Activated CD4-positive, alpha-beta memory T cell treated with anti-CD3 and anti-CD28 coated beads for 36 hours (primary cell): ENCODE measurements around the gene TMEM238. TPM values are rescaled to one million over a fixed set of nuclear protein-coding genes. Genes with fewer than 3 reads are reported as not detected.
A peak's percentile ranks its signal among the peaks of the same experiment; 100 is the strongest.

Experiments used
- CTCF ChIA-PET: fragments of 350-600 bp; sonication (Branson Sonifier 250); formaldehyde crosslinking; loops from one replicate; lab custom pipeline; 2021; ENCODE audit warnings: antibody characterized with exemption, inconsistent platforms; lab: Charles Lee
- POLR2A ChIA-PET: fragments of 350-600 bp; sonication (Branson Sonifier 250); formaldehyde crosslinking; loops from one replicate; lab custom pipeline; 2021; ENCODE audit warnings: antibody characterized with exemption; lab: Charles Lee
- DNase-seq: peaks from one replicate; pipeline ENCODE4 v3.0.0-alpha.2; 2020
- H3K27ac Mint-ChIP-seq: one replicate; pipeline ENCODE4 v1.8.0; 2021; ENCODE audit warnings: mixed read lengths
- H3K27me3 Mint-ChIP-seq: one replicate; pipeline ENCODE4 v1.8.0; 2021; ENCODE audit warnings: mixed read lengths
- H3K36me3 Mint-ChIP-seq: one replicate; pipeline ENCODE4 v1.8.0; 2021; ENCODE audit warnings: mixed read lengths
- H3K4me1 Mint-ChIP-seq: one replicate; pipeline ENCODE4 v1.8.0; 2021; ENCODE audit warnings: low read depth, mixed read lengths
- H3K4me3 Mint-ChIP-seq: one replicate; pipeline ENCODE4 v1.8.0; 2021; ENCODE audit warnings: mild to moderate bottlenecking, mixed read lengths
- H3K9me3 Mint-ChIP-seq: one replicate; pipeline ENCODE4 v1.8.0; 2021; ENCODE audit warnings: mixed read lengths
- intact Hi-C: fragments of 100-400 bp; cut with micrococcal nuclease; formaldehyde crosslinking; loops from one replicate; pipeline ENCODE4 v1.15.1; 2023
- total RNA-seq, 2 experiments: library from RNA; stranded (reverse); gene quantifications; one replicate each; pipeline ENCODE4 v1.2.3, GENCODE V29; 2021

Gene TMEM238
- total RNA-seq, 2 experiments from 2014 or later, result 6.3 to 7.0 TPM

DNA sequence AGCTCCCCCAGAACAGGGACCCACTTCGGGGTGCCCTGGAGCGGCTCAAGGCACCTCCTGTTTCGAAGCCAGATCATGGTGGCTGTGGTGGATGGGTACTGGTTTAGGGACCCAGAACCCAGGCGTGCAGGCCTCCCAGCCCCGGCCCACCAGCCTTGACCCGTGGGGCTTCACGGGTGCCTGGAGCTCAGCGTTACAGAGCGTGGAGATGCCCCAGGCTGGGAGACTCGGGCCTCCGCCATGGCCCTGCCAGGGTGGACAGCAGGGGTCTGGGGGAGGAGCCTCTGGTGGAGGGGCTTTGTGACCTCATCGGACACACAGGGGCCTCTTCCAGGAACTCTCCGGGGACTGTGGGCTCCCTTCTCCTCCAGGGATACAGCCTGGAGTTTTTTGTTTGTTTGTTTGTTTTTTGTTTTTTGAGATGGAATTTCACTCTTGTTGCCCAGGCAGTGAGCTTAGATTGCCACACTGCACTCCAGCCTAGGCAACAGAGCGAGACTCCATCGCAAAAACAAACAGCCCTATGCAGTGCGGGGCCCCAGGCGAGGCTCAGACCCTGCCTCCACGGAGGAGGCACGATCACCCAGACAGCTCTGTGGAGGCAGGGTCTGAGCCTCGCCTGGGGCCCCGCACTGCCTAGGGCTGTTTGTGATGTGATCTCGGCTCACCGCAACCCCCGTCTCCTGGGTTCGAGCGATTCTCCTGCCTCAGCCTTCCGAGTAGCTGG, 20.9 kb downstream of the TMEM238 start, which contains the start of gene GARIN5B:
Gene GARIN5B, minus strand, starts transcription at position 271 of the 727 bp plus-strand sequence. Its CDS starts 194 bp downstream, at position 77.
- H3K27ac Mint-ChIP-seq, result no peak within 1 kb of the TSS
- no peak within 1 kb of the TSS for H3K4me3 Mint-ChIP-seq
- no peaks in the 10 kb centered on the region for H3K9me3 Mint-ChIP-seq
- H3K36me3 Mint-ChIP-seq, result no peaks in the 10 kb centered on the region
- CTCF ChIA-PET, result no interaction called here
- peaks cover 7% of the 10 kb centered on the region for H3K27me3 Mint-ChIP-seq
- intact Hi-C loops, result no loop called here
- no peak for DNase-seq
- H3K4me1 Mint-ChIP-seq, result no peaks in the 10 kb centered on the region
- POLR2A ChIA-PET, result no interaction called here

GRCh38 chr19:55362174-55362989, 21.7 kb downstream of the TMEM238 start:
- Mint-ChIP-seq H3K27ac (no peak overlapping the region), H3K27me3 (peaks cover 6% of the 10 kb centered on the region), H3K9me3 (no peaks in the 10 kb centered on the region), H3K4me1 (no peaks in the 10 kb centered on the region), H3K36me3 (no peaks in the 10 kb centered on the region), H3K4me3 (no peak overlapping the region)
- ChIA-PET CTCF (no interaction called here), POLR2A (no interaction called here)
- intact Hi-C loops, result no loop called here
- DNase-seq, result no peak

- intact Hi-C loops, result no loop called here
- DNase-seq, result no peak
- POLR2A ChIA-PET, result no interaction called here
- Mint-ChIP-seq H3K4me1 (no peaks in the 10 kb centered on the region), H3K4me3 (no peak overlapping the region), H3K9me3 (no peaks in the 10 kb centered on the region), H3K36me3 (no peaks in the 10 kb centered on the region), H3K27me3 (peaks cover 6% of the 10 kb centered on the region), H3K27ac (no peak overlapping the region)
- CTCF ChIA-PET, result no interaction called here
Measured at GRCh38 chr19:55360902-55361301, 23.2 kb downstream of the TMEM238 start.

DNA sequence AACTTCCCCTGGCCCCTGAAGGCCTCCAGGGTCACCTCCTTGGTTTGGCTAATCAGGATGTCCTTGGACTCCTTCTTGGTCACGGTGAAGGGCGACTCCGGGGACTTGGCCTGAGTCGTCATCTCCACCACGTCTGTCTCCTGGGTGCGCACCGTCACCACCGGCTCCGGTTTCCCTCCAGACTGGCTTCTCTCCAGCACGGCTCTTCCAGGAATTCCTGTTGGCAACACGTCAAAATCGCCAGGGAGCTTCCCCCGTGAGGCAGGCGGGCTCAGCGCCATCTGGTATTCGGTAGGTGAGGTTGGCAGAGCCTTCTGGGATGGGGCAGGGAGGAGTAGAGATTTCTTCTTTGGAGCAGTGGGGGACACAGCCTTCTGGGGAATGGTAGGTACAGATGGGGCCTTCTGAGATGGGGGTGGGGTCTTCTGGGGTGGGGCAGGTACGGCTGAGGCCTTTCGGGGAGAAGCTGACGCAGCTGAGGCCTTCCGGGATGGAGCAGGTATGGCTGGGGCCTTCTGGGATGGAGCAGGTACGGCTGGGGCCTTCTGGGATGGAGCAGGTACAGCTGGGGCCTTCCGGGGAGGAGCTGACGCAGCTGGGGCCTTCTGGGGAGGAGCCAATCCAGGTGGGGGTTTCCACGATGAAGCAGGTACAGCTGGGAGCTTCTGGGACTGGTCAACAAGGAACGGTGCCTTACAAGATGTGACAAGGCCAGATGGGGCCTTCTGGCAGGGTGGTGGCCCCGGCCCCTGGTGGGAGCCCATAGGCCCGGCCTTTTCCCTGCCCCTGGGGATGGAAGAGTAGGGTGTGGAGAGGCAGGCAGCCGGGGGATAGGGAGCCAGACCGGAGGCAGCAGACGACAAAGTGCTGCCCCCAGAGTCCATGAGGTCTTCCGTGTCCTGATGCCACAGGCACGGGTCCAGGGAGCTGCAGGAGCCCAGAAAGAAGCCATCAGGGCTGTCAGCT, 24.9 kb downstream of the TMEM238 start:
- POLR2A ChIA-PET, result no interaction called here
- CTCF ChIA-PET, result interaction anchor here (0.7 kb wide), 1 partner anchor 11 kb away, joined by 3 read pairs; no protein-coding TSS in a partner anchor

DNA sequence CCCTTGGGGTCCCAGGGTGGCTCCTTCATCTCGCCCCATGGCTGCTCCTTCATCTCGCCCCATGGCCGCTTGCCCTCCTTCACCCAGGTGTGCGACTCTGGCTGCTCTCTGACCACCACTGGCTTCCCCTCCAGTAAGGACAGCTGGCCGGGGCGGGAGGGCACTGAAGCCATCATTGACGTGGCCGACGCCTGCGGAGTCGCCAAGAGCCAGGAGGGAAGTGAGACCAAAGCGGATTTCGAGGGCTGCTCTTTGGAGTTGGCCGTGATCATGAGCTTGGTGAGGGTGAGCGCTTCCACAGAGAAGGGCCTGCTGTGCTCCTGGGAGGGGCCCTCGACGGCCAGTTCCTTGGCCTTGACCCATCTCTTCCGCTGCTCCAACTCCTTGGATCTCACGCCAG, 25.6 kb downstream of the TMEM238 start:
- CTCF ChIA-PET, result no interaction called here
- H3K36me3 Mint-ChIP-seq, result no peaks in the 10 kb centered on the region
- no peak overlapping the region for H3K4me3 Mint-ChIP-seq
- peaks cover 3% of the 10 kb centered on the region for H3K4me1 Mint-ChIP-seq
- peaks cover 19% of the 10 kb centered on the region for H3K27me3 Mint-ChIP-seq
- intact Hi-C loops, result no loop called here
- no peak for DNase-seq
- POLR2A ChIA-PET, result no interaction called here
- no peaks in the 10 kb centered on the region for H3K9me3 Mint-ChIP-seq
- H3K27ac Mint-ChIP-seq, result no peak overlapping the region

More for the DNA sequence above, 24.9 kb downstream of the TMEM238 start:
- intact Hi-C loops, result no loop called here
- no peak for DNase-seq
- Mint-ChIP-seq H3K4me1 (no peaks in the 10 kb centered on the region), H3K4me3 (no peak overlapping the region), H3K9me3 (no peaks in the 10 kb centered on the region), H3K27ac (no peak overlapping the region), H3K27me3 (peaks cover 15% of the 10 kb centered on the region), H3K36me3 (no peaks in the 10 kb centered on the region)

DNA sequence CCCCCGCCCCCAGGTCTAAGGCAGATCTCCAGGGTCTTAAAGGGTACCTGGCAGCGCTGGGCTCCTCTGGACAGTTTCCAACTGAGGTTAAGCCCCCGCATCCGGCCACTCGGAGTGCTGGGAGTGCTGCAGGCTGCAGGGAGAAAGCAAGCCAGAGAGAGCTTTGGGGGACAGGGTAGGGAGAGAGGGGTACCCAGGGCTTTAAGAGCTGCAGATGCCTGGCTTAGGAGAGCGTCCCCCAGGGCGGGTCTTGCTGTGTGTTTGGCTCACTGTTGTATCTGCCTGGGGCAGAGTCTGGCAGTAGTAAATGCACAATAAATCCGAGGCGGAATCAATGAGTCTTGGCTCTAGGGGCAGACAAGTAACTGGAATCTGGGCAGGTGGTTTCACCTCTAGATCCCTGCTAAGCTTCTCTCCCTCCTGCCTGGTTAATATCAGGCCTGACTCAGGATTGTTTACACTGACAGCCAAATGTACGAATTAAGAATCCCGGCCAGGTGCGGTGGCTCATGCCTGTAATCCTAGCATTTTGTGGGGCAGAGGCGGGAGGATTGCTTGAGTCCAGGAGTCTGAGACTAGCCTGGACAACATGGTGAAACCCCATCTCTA, 28.8 kb downstream of the TMEM238 start:
- no peak for DNase-seq
- intact Hi-C loops, result no loop called here
- no peak overlapping the region for H3K27ac Mint-ChIP-seq
- POLR2A ChIA-PET, result no interaction called here
- no peak overlapping the region for H3K4me3 Mint-ChIP-seq
- CTCF ChIA-PET, result no interaction called here
- H3K9me3 Mint-ChIP-seq, result no peaks in the 10 kb centered on the region
- H3K4me1 Mint-ChIP-seq, result peaks cover 13% of the 10 kb centered on the region
- H3K36me3 Mint-ChIP-seq, result no peaks in the 10 kb centered on the region
- H3K27me3 Mint-ChIP-seq, result peaks cover 45% of the 10 kb centered on the region

- no peak for DNase-seq
- Mint-ChIP-seq H3K9me3 (no peaks in the 10 kb centered on the region), H3K36me3 (no peaks in the 10 kb centered on the region), H3K4me3 (peak within 1 kb of the TSS; percentile 70), H3K27ac (no peak within 1 kb of the TSS), H3K27me3 (peaks cover 45% of the 10 kb centered on the region), H3K4me1 (peaks cover 13% of the 10 kb centered on the region)
- CTCF ChIA-PET, result no interaction called here
- POLR2A ChIA-PET, result no interaction called here
- intact Hi-C loops, result no loop called here
Measured at GRCh38 chr19:55354698-55355212, 29.3 kb downstream of the TMEM238 start, which contains the start of gene COX6B2. TSS of gene COX6B2 (minus strand) at chr19:55354719. CDS start at chr19:55354521, 198 bp downstream.

DNA sequence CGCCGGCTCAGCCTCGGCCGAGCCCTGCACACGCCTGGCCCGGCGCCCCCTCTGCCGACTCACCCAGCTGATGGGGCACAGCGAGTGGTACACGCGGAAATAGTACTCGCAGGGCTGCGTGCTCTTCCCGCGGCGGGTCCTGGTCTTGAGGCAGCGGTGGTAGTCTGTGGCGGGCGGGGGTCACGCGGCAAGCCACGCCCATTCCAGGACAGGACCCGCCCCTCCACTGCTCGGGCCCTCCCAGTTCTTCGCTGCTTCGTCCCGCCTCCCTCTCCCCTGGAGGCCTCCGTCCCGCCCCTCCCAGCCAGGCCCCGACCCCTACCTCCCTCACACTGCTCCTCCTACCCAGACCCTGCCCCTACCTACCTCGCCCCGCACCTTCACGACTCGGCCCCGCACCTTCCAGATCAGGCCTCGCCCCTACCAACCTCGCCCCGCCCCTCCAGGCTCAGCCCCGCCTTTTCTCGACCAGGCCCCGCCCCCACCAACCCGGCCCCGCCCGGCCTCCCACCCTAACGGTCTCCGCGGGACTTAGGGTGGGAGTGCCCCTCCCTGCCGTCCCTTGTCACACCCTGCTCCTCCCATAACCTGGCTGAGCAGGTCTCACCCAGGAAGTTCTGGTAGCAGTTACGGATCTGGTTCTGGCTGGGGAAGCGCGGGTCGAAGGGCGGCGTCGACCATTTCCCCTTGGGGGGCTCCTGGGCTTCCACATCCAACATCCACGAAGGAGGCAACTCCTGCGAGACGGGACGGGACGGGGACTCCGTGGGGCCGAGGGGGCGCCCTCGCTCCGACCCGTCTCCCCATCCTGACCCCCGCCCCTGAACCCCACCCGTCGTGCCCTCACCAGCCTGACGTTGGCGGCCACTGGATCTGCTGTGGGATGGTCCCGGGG, 30.0 kb downstream of the TMEM238 start:
- peak; percentile 75 for DNase-seq
- Mint-ChIP-seq H3K9me3 (no peaks in the 10 kb centered on the region), H3K36me3 (no peaks in the 10 kb centered on the region), H3K27me3 (peaks cover 45% of the 10 kb centered on the region), H3K4me3 (peak overlapping the region; percentile 70), H3K4me1 (peaks cover 13% of the 10 kb centered on the region), H3K27ac (no peak overlapping the region)
- ChIA-PET POLR2A (interaction anchor here (1.1 kb wide), 1 partner anchor 14 kb away, joined by 3 read pairs; the partner anchor contains the start of gene KMT5C), CTCF (no interaction called here)
- intact Hi-C loops, result no loop called here

DNA sequence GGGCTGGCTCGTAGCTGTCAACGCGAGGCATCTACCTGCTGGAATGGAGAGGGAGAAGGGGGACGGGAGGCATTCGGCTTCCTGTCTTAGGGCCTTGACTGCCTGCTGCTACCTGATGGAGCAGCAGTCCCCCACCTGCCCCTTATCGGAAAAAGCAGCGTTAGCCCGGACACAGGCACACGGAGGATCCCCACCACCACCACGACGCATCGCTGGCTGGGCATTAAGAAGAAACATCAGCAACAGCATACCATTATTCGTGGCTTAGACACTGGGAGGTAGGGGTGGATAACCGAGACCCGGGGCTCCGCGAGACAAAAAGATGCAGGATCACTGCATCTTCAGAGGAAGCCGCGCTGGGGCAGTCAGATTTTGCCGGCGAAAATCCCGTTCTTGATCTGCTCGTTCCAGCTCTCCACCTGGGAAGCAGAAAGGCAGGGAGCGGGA, 30.7 kb downstream of the TMEM238 start:
- H3K27ac Mint-ChIP-seq, result no peak overlapping the region
- no peaks in the 10 kb centered on the region for H3K9me3 Mint-ChIP-seq
- H3K36me3 Mint-ChIP-seq, result no peaks in the 10 kb centered on the region
- CTCF ChIA-PET, result no interaction called here
- H3K4me1 Mint-ChIP-seq, result peaks cover 13% of the 10 kb centered on the region
- peak overlapping the region; percentile 70 for H3K4me3 Mint-ChIP-seq
- POLR2A ChIA-PET, result interaction anchor here (1.1 kb wide), 1 partner anchor 14 kb away, joined by 3 read pairs; the partner anchor contains the start of gene KMT5C
- DNase-seq, result no peak
- H3K27me3 Mint-ChIP-seq, result peaks cover 45% of the 10 kb centered on the region
- intact Hi-C loops, result no loop called here

GRCh38 chr19:55352549-55353145, 31.4 kb downstream of the TMEM238 start:
- H3K4me1 Mint-ChIP-seq, result peaks cover 13% of the 10 kb centered on the region
- H3K27me3 Mint-ChIP-seq, result peaks cover 45% of the 10 kb centered on the region
- H3K36me3 Mint-ChIP-seq, result no peaks in the 10 kb centered on the region
- no peaks in the 10 kb centered on the region for H3K9me3 Mint-ChIP-seq
- no peak for DNase-seq
- ChIA-PET CTCF (interaction anchor here (0.8 to 1.5 kb wide), 3 partner anchors 13 to 212 kb away, joined by 3 to 5 read pairs (median 5); partner anchors contain the start of gene KMT5C), POLR2A (no interaction called here)
- intact Hi-C loops, result no loop called here
- H3K4me3 Mint-ChIP-seq, result peak overlapping the region; percentile 16
- no peak overlapping the region for H3K27ac Mint-ChIP-seq
